Psoas muscle (tissue), 8 donors: ENCODE data around the gene CISTR. TPM values are rescaled to one million over a fixed set of nuclear protein-coding genes. Genes with fewer than 3 reads are reported as not detected.

Experiments used
- ATAC-seq, 4 donors: fragments of 200-7000 bp; cut with Tn5 transposase; one replicate each; pipeline ENCODE4 v1.9.1; 2020; ENCODE audit warnings: moderate library complexity in 3 of 4, mild to moderate bottlenecking in 2 of 4
- DNase-seq, 2 donors: peaks; one replicate each; pipeline ENCODE4 v3.0.0-alpha.2; 2020
- H3K27ac ChIP-seq: fragments of 200-600 bp; one replicate; pipeline ENCODE4 v1.8.0; 2022
- H3K27me3 ChIP-seq, 3 donors: fragments of 200-600 bp in 1 of 3; one replicate each; pipeline versions ENCODE4 v1.6.1 to v1.8.0; 2013 to 2022; ENCODE audit warnings: low read length in 2 of 3, mild to moderate bottlenecking in 2 of 3, moderate library complexity in 1 of 3; ENCODE audit not compliant: insufficient read depth in 3 of 3
- H3K36me3 ChIP-seq, 2 donors: fragments of 200-600 bp in 1 of 2; one replicate each; pipeline versions ENCODE4 v1.6.1 to v1.8.0; 2013 to 2022; ENCODE audit warnings: low read depth in 1 of 2, mild to moderate bottlenecking in 1 of 2, moderate library complexity in 1 of 2; ENCODE audit not compliant: insufficient read depth in 1 of 2
- H3K4me1 ChIP-seq: fragments of 200-600 bp; one replicate; pipeline ENCODE4 v1.8.0; 2022
- H3K4me3 ChIP-seq: fragments of 200-600 bp; one replicate; pipeline ENCODE4 v1.8.0; 2022; ENCODE audit warnings: mild to moderate bottlenecking
- H3K9me3 ChIP-seq: fragments of 200-600 bp; one replicate; pipeline ENCODE4 v1.8.0; 2022
- CTCF ChIP-seq: fragments of 200-600 bp; IDR thresholded peaks from one replicate; pipeline ENCODE4 v1.8.0; 2022; ENCODE audit warnings: antibody characterized with exemption
- WGBS, 3 donors: extraction: QIAGEN DNeasy Blood & Tissue Kit; methylation state at CpG; one replicate each; pipeline versions ENCODE4 v1.1.6 to v1.1.7; 2013; 5-methylcytosine and 5-hydroxymethylcytosine counted together
- intact Hi-C, 2 donors: fragments of 100-400 bp; cut with DNase I; formaldehyde crosslinking; loops; one replicate each; pipeline versions ENCODE4 v1.11.0 to v1.14.2; 2022
- polyA plus RNA-seq, 3 donors: library from polyadenylated mRNA; stranded (reverse); fragments of 200-250 nt; gene quantifications; one replicate each; pipeline ENCODE4 v1.2.3, GENCODE V29; 2013
- total RNA-seq, 4 donors: library from RNA; stranded (reverse); fragmentation: NEBNext Ultra II Directional in 2 of 4; extraction: Animal tissue kit (Norgen Biotek cat#: 25700) in 2 of 4; gene quantifications; one replicate each; pipeline versions ENCODE4 v1.2.1 to v1.2.4, GENCODE V29; 2021 to 2023
- donor health status: healthy with polysubstance abuse.
- donor health status: DM: no; HTN: no; CAD: no; lungs with moderate emphysema.
- donor health status: Bipolar disorder and iron deficiency.
- donor health status: healthy.
- donor health status: DM: yes; HTN: yes; CAD: no.
- donor health status: DM: no; HTN: no; CAD: no.
- donor health status: DM: no; HTN: no; CAD: no.
- donor health status: DM: yes; HTN: yes; CAD: no.

CISTR gene
- total and polyA plus RNA-seq, 7 donors: not detected

GRCh38 chr12:53770281-53770680 lies 18.5 kb upstream of the CISTR start:
- H3K9me3 ChIP-seq: no peaks in the 10 kb centered on the region
- TF ChIP-seq CTCF: no peak
- no peak for DNase-seq
- peaks cover 0 to 16% (median 0%) of the 10 kb centered on the region in 3 donors for H3K27me3 ChIP-seq
- no peak overlapping the region for H3K4me3 ChIP-seq
- peak in 1 of 4 donors; percentile 30 for ATAC-seq
- H3K27ac ChIP-seq: no peak overlapping the region
- intact Hi-C loops: no loop called here
- H3K36me3 ChIP-seq: no peaks in the 10 kb centered on the region
- no peaks in the 10 kb centered on the region for H3K4me1 ChIP-seq

GRCh38 chr12:53768976-53769375 lies 17.2 kb upstream of the CISTR start:
- no peak for DNase-seq
- ATAC-seq: no peak
- Histone ChIP-seq H3K9me3 (no peaks in the 10 kb centered on the region), H3K36me3 (no peaks in the 10 kb centered on the region), H3K27ac (no peak overlapping the region), H3K4me1 (no peaks in the 10 kb centered on the region), H3K4me3 (no peak overlapping the region), H3K27me3 (peaks cover 2 to 26% (median 3%) of the 10 kb centered on the region in 3 donors)
- no peak for TF ChIP-seq CTCF
- intact Hi-C loops: no loop called here
- 69 to 79% (median 70%) methylated on average over 5 of the region's 5 CpGs for WGBS, 3 donors

- peaks cover 2 to 40% (median 3%) of the 10 kb centered on the region in 3 donors for H3K27me3 ChIP-seq
- intact Hi-C loops: no loop called here
- 74 to 79% (median 76%) methylated on average over 3 of the region's 3 CpGs for WGBS, 3 donors
- H3K9me3 ChIP-seq: no peaks in the 10 kb centered on the region
- TF ChIP-seq CTCF: no peak
- no peaks in the 10 kb centered on the region for H3K4me1 ChIP-seq
- H3K27ac ChIP-seq: no peak overlapping the region
- DNase-seq (no peak), ATAC-seq (no peak)
- no peaks in the 10 kb centered on the region for H3K36me3 ChIP-seq
- H3K4me3 ChIP-seq: no peak overlapping the region
Observed at GRCh38 chr12:53766881-53767280, 15.1 kb upstream of the CISTR start.

GRCh38 chr12:53765891-53766290 lies 14.1 kb upstream of the CISTR start:
- intact Hi-C loops: no loop called here

More at GRCh38 chr12:53765891-53766290, 14.1 kb upstream of the CISTR start:
- ATAC-seq: no peak
- H3K9me3 ChIP-seq: no peaks in the 10 kb centered on the region
- no peaks in the 10 kb centered on the region for H3K36me3 ChIP-seq
- no peak for TF ChIP-seq CTCF
- no peak overlapping the region for H3K27ac ChIP-seq
- 79 to 86% (median 83%) methylated on average over 2 of the region's 2 CpGs for WGBS, 3 donors
- no peaks in the 10 kb centered on the region for H3K4me1 ChIP-seq
- H3K4me3 ChIP-seq: no peak overlapping the region
- no peak for DNase-seq
- H3K27me3 ChIP-seq: peaks cover 3 to 42% (median 4%) of the 10 kb centered on the region in 3 donors
